Measurements from ENCODE around the gene DSCAML1. TPM values are rescaled to one million over a fixed set of nuclear protein-coding genes. Genes with fewer than 3 reads are reported as not detected.
A peak's percentile ranks its signal among the peaks of the same experiment; 100 is the strongest.

DSCAML1 gene
- total RNA-seq, 1 experiment from 2014 or later, result 0.15 TPM

DNA sequence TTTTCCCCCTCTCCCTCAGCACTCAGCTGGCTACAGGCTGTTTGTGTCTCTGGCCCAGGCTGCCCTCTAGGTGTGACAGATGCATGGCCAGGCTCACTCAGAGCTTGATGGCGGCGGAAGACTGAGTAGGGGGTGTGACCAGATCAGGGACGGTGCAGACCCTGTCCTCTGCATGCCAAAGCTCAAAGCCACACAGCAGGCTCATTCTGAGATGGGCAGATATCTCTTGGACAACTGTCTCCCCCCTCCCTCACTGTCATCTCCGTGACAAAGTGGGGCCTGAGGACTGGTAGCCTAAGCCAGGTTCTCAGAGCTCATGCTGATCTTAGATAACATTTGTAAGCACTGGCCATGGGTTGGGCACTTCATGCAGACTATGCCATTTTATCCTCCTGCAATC, 231.3 kb downstream of the DSCAML1 start:
- peaks cover 18% of the 10 kb centered on the region for H3K27me3 Mint-ChIP-seq (ENCODE audit: low read depth)
- no peak overlapping the region for H3K4ac ChIP-seq (ENCODE audit: low read depth, low read length)
- no peaks in the 10 kb centered on the region for H3K9me3 ChIP-seq (ENCODE audit: control insufficient read depth, low read depth, low read length)
- no peaks in the 10 kb centered on the region for H4K20me1 ChIP-seq (ENCODE audit: control insufficient read depth, insufficient read depth, insufficient read length)
- no peaks in the 10 kb centered on the region for H3K79me2 ChIP-seq (ENCODE audit: insufficient read depth, low read length)
- no peak overlapping the region for H3K18ac ChIP-seq (ENCODE audit: insufficient read length, low read depth, low read length)
- no peak overlapping the region for H2BK12ac ChIP-seq (ENCODE audit: insufficient read length, low read depth, low read length)
- H3K27me3 ChIP-seq (ENCODE audit: insufficient read depth, low read length), result no peaks in the 10 kb centered on the region
- no peak overlapping the region for H2AK5ac ChIP-seq (ENCODE audit: insufficient read length, low read length)
- no peak overlapping the region for H2BK5ac ChIP-seq (ENCODE audit: insufficient read length, low read length)
- H4K5ac ChIP-seq (ENCODE audit: insufficient read length, low read depth, low read length), result no peak overlapping the region
- no peak overlapping the region for H3K4me2 ChIP-seq (ENCODE audit: insufficient read depth, insufficient read length, low read length)
- peak; percentile 44 for DNase-seq
- H2BK20ac ChIP-seq (ENCODE audit: low read depth, low read length, poor library complexity, severe bottlenecking), result no peak overlapping the region
- H3K4me1 Mint-ChIP-seq, result peaks cover 14 to 19% of the 10 kb centered on the region in 2 experiments
- H3K14ac ChIP-seq (ENCODE audit: insufficient read depth, low read length), result no peak overlapping the region
- no peak overlapping the region for H3K56ac ChIP-seq (ENCODE audit: insufficient read length, low read depth, low read length)
- H3K23me2 ChIP-seq (ENCODE audit: insufficient read length, low read depth, low read length, poor library complexity, severe bottlenecking), result no peaks in the 10 kb centered on the region
- no peaks in the 10 kb centered on the region for H3K79me1 ChIP-seq (ENCODE audit: insufficient read depth, low read depth, low read length, poor library complexity, severe bottlenecking)
- H2BK120ac ChIP-seq (ENCODE audit: low read depth, low read length, poor library complexity, severe bottlenecking), result no peak overlapping the region
- H2BK15ac ChIP-seq (ENCODE audit: low read depth, low read length), result no peak overlapping the region
- H4K8ac ChIP-seq (replicated peaks; ENCODE audit: insufficient read length, low read depth, low read length), result no peak overlapping the region
- no peak overlapping the region for H4K91ac ChIP-seq (ENCODE audit: insufficient read length, low read depth, low read length)
- H3K4me3 Mint-ChIP-seq, result no peak overlapping the region
- H3K4me1 ChIP-seq (ENCODE audit: insufficient read depth, low read length), result no peaks in the 10 kb centered on the region
- H3K27ac Mint-ChIP-seq, result no peak overlapping the region
- no peak overlapping the region for H3K27ac ChIP-seq (ENCODE audit: insufficient read length, low read depth, low read length)
- WGBS (ENCODE audit: extremely low coverage, insufficient read length, low lambda C conversion rate), result no CpG with 5 or more reads among the region's 4 CpGs
- H3K23ac ChIP-seq (ENCODE audit: insufficient read length, low read depth, low read length), result no peak overlapping the region
- H3K9ac ChIP-seq (ENCODE audit: extremely low read depth, insufficient read length, low read length), result no peak overlapping the region
- H3K9me3 Mint-ChIP-seq, result no peaks in the 10 kb centered on the region
- peak; percentile 18; the same call in 1 of the 3 replicates for TF ChIP-seq CTCF (conservative IDR thresholded peaks at IDR 0.05)
- no peak overlapping the region for H2AFZ ChIP-seq (ENCODE audit: low read length)
- no peaks in the 10 kb centered on the region for H3K36me3 Mint-ChIP-seq (ENCODE audit: insufficient read depth in 1 of 3, low read depth in 3 of 3)
- no peak overlapping the region for H3T11ph ChIP-seq (ENCODE audit: low read length)

Measured in H9 (cell line).